Thymus (tissue), 14 donors: ENCODE results near the gene CRBN. TPM values are rescaled to one million over a fixed set of nuclear protein-coding genes. Genes with fewer than 3 reads are reported as not detected.
A peak's percentile ranks its signal among the peaks of the same experiment; 100 is the strongest.

Experiments
- DNase-seq, 9 donors: peaks; one replicate each; pipeline ENCODE4 v3.0.0-alpha.2; 2013; ENCODE audit warnings: low spot score in 9 of 9, low read depth in 6 of 9, missing footprints in 1 of 9
- H3K27ac ChIP-seq, 2 donors: one replicate each; pipeline ENCODE4 v1.5.1; 2013; ENCODE audit warnings: control low read depth in 1 of 2, low read depth in 1 of 2, low read length in 1 of 2, mild to moderate bottlenecking in 1 of 2, moderate library complexity in 1 of 2
- H3K27me3 ChIP-seq, 2 donors: one replicate each; pipeline ENCODE4 v1.5.1; 2013; ENCODE audit warnings: low read length in 1 of 2; ENCODE audit not compliant: control insufficient read depth in 2 of 2, insufficient read depth in 1 of 2
- H3K36me3 ChIP-seq, 2 donors: one replicate each; pipeline ENCODE4 v1.5.1; 2013; ENCODE audit warnings: low read length in 1 of 2, mild to moderate bottlenecking in 1 of 2, moderate library complexity in 1 of 2; ENCODE audit not compliant: control insufficient read depth in 2 of 2, insufficient read depth in 2 of 2
- H3K4me1 ChIP-seq, 2 donors: one replicate each; pipeline ENCODE4 v1.5.1; 2013; ENCODE audit warnings: low read length in 2 of 2; ENCODE audit not compliant: control insufficient read depth in 2 of 2, insufficient read depth in 2 of 2
- H3K4me3 ChIP-seq, 2 donors: one replicate each; pipeline ENCODE4 v1.5.1; 2013; ENCODE audit warnings: low read length in 2 of 2, control low read depth in 1 of 2, mild to moderate bottlenecking in 1 of 2
- H3K9me3 ChIP-seq, 2 donors: one replicate each; pipeline ENCODE4 v1.5.1; 2013; ENCODE audit warnings: low read length in 1 of 2, mild to moderate bottlenecking in 1 of 2; ENCODE audit not compliant: control insufficient read depth in 2 of 2, insufficient read depth in 1 of 2
- WGBS: extraction: QIAGEN DNeasy Blood & Tissue Kit; methylation state at CpG from one replicate; pipeline ENCODE4 v1.1.7; 2013; 5-methylcytosine and 5-hydroxymethylcytosine counted together
- long read RNA-seq, 10 donors: transcript quantifications; one replicate each; lab custom pipeline, GENCODE V29; 2026
- polyA plus RNA-seq: library from polyadenylated mRNA; stranded (reverse); fragments of 200-250 nt; gene quantifications from one replicate; pipeline ENCODE4 v1.2.3, GENCODE V29; 2013
- total RNA-seq: library from RNA; stranded (reverse); fragments of 120-200 nt; gene quantifications from one replicate; pipeline ENCODE4 v1.2.4, GENCODE V29; 2013
- donor health status: healthy.

CRBN gene
- total RNA-seq = 67.7 TPM
- 54.4 TPM for polyA plus RNA-seq
- long read RNA-seq, donor 1, partial matches to known transcripts = 0 of 2 reads
- long read RNA-seq, donor 1, other reads (novel, unspliced or antisense) = 0 of 2 reads
- long read RNA-seq, donor 2, transcript CRBN-201 (11 exons, 2,206 nt) = major isoform, 15 of 32 reads
- long read RNA-seq, donor 2, partial matches to known transcripts = 5 of 32 reads
- long read RNA-seq, donor 2, other reads (novel, unspliced or antisense) = 0 of 32 reads
- long read RNA-seq, donor 3, full-length matches to known transcripts = 50 of 50 reads
- long read RNA-seq, donor 3, partial matches to known transcripts = 0 of 50 reads
- long read RNA-seq, donor 3, other reads (novel, unspliced or antisense) = 0 of 50 reads
- long read RNA-seq, donor 4, full-length matches to known transcripts = 9 of 9 reads
- long read RNA-seq, donor 4, partial matches to known transcripts = 0 of 9 reads
- long read RNA-seq, donor 4, other reads (novel, unspliced or antisense) = 0 of 9 reads
- long read RNA-seq, donor 5, full-length matches to known transcripts = 35 of 88 reads
- long read RNA-seq, donor 5, partial matches to known transcripts = 33 of 88 reads
- long read RNA-seq, donor 5, other reads (novel, unspliced or antisense) = 20 of 88 reads
- long read RNA-seq, donor 6, full-length matches to known transcripts = 15 of 15 reads
- long read RNA-seq, donor 6, partial matches to known transcripts = 0 of 15 reads
- long read RNA-seq, donor 6, other reads (novel, unspliced or antisense) = 0 of 15 reads
- long read RNA-seq, donor 7, full-length matches to known transcripts = 26 of 26 reads
- long read RNA-seq, donor 7, partial matches to known transcripts = 0 of 26 reads
- long read RNA-seq, donor 7, other reads (novel, unspliced or antisense) = 0 of 26 reads
- long read RNA-seq, donor 8, transcript CRBN-201 (11 exons, 2,206 nt) = major isoform, 5 of 6 reads
- long read RNA-seq, donor 8, partial matches to known transcripts = 0 of 6 reads
- long read RNA-seq, donor 8, other reads (novel, unspliced or antisense) = 0 of 6 reads
- long read RNA-seq, donor 9, transcript CRBN-201 (11 exons, 2,206 nt) = major isoform, 10 of 13 reads
- long read RNA-seq, donor 9, partial matches to known transcripts = 0 of 13 reads
- long read RNA-seq, donor 9, other reads (novel, unspliced or antisense) = 0 of 13 reads
- long read RNA-seq, donor 10, partial matches to known transcripts = 0 of 10 reads
- long read RNA-seq, donor 10, other reads (novel, unspliced or antisense) = 0 of 10 reads

DNA sequence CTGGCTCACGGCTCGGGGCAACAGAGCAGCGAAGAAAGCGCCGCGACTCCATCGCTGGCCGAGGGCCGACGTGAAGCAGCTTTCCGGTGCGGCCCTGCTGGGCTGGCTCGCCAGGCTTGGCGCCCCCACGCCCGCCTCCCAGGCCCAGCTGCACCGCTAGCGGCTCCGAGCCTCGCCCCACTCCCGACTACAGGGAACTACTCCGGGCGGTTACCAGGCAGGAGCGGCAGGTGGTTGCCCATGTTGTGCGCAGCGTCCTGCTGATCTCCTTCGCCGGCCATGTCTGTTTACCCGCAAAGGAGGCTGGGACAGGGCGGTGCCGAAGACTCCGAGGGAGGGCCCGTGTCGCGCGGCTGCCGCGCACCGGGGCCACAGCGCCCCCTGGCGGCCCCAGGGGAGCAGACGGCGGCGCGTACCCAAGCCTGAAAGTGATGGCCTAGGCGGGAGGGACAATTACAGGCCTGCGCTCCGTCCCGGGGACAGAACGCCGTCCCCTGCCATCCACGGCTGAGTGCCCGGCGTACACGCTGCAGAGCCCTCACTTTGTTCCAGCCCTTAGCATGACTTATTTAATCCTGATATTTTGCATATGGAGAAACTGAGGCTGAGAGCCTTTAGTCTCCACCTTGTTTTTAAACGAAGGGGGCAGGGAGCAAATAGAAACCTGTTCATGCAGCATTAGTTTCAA lies at the start of gene CRBN:
TSS of gene CRBN (minus strand) at position 285 of the 688 bp plus-strand sequence. CDS start at position 281, 4 bp downstream.
- DNase-seq = peak; percentile 77 to 93 (median 88)
- WGBS = 1% methylated on average over 56 of the region's 56 CpGs
- Histone ChIP-seq H3K27me3 (no peaks in the 10 kb centered on the region), H3K36me3 (no peaks in the 10 kb centered on the region), H3K27ac (peak within 1 kb of the TSS; percentile 69 to 83), H3K9me3 (no peaks in the 10 kb centered on the region), H3K4me1 (peaks cover 4 to 13% of the 10 kb centered on the region in 2 donors), H3K4me3 (peak within 1 kb of the TSS; percentile 89 to 98)

DNA sequence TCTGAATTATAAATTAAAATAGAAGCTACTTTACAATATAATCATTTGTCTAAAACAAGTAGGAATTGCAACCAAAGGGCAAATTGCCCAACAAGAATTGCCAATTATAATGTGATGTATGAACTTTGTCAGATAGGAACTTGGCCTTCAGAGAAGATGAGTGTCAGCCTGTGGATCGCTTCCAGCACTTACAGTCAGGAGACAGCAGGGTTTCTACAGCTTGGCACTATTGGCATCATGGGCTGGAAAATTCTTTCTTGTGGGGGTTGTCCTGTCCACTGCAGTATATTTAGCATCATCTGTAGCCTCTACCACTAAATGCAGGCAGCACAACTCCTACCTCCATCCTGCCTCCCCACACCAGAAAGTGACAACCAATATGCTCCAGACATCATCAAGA lies 48.1 kb upstream of the CRBN start:
- DNase-seq = no peak
- Histone ChIP-seq H3K27ac (no peak overlapping the region), H3K4me1 (no peaks in the 10 kb centered on the region), H3K36me3 (no peaks in the 10 kb centered on the region), H3K4me3 (no peak overlapping the region), H3K9me3 (no peaks in the 10 kb centered on the region), H3K27me3 (no peaks in the 10 kb centered on the region)
- 42% methylated on average over 1 of the region's 1 CpG for WGBS

DNA sequence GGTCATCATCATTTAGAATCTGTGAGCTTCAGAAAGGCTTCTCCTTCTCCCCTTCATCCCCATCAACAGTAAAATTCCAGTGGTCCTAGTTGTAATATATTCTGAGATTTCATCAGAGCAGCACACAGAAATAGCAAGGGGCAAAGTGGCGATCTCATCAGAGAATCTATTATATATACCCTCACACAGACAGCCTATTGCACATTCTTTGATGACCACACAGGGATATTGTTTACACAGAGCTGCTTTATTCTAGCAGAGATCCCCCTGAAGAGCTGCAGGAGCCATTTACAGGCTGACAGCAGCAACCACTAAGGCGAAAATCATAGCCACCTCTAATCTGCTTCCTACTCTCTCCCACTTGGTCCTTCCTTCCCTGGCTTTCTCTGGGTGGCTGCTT lies 42.0 kb upstream of the CRBN start:
- WGBS = 95% methylated on average over 2 of the region's 2 CpGs
- Histone ChIP-seq H3K36me3 (no peaks in the 10 kb centered on the region), H3K27ac (no peak overlapping the region), H3K9me3 (no peaks in the 10 kb centered on the region), H3K4me3 (no peak overlapping the region), H3K27me3 (no peaks in the 10 kb centered on the region), H3K4me1 (no peaks in the 10 kb centered on the region)
- DNase-seq = no peak

DNA sequence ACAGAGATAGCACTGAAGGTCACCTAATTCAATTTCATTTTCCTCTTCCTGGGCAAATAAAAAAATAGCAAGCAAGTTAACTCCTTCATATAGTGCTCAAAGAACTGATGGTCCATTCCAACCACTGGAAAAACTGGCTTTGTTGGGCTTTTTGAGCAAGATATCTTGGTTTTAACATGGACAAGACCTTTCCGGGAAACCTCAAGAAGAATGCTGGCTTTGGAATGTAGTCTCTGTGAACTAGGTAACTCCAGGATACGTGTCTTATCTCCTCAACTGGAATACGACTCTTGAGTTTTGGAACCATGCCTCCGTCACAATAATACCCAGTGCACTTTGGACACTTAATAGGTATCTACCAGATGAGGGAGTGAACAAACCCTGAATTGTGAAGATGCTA lies 36.9 kb upstream of the CRBN start:
- Histone ChIP-seq H3K27ac (no peak overlapping the region), H3K4me3 (no peak overlapping the region), H3K27me3 (no peaks in the 10 kb centered on the region), H3K9me3 (no peaks in the 10 kb centered on the region), H3K4me1 (no peaks in the 10 kb centered on the region), H3K36me3 (no peaks in the 10 kb centered on the region)
- no peak for DNase-seq
- WGBS = 97% methylated on average over 4 of the region's 4 CpGs

DNA sequence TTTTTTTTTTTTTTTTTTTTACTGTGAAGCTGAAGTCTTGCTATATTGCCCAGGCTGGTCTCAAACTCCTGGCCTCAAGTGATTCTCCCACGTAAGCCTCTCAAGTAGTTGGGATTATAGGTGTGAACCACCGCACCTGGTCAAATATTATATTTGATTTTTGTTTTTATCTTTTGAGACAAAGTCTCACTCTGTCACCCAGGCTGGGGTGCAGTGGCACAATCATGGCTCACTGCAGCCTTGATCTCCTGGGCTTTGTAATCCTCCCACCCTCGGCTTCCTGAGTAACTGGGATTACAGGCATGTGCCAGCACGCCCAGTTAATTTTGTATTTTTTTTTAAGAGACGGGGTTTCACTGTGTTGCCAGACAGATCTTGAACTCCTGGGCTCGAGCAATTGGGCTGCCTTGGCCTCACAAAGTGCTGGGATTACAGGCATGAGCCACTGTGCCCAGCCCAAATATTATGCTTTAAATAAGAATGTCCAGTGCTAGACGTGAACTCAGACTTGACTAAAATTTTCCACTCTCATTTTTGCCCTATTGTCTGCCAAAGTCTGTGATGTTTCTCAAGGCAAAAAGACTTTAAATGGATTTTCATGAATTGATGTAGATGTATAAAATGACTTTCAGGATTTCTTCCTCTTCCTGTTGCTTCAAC lies 33.4 kb upstream of the CRBN start:
- no peak overlapping the region for H3K27ac ChIP-seq
- no peaks in the 10 kb centered on the region for H3K9me3 ChIP-seq
- H3K4me1 ChIP-seq = no peaks in the 10 kb centered on the region
- no peak overlapping the region for H3K4me3 ChIP-seq
- no peak for DNase-seq
- no peaks in the 10 kb centered on the region for H3K27me3 ChIP-seq
- H3K36me3 ChIP-seq = no peaks in the 10 kb centered on the region
- 93% methylated on average over 7 of the region's 7 CpGs for WGBS

DNA sequence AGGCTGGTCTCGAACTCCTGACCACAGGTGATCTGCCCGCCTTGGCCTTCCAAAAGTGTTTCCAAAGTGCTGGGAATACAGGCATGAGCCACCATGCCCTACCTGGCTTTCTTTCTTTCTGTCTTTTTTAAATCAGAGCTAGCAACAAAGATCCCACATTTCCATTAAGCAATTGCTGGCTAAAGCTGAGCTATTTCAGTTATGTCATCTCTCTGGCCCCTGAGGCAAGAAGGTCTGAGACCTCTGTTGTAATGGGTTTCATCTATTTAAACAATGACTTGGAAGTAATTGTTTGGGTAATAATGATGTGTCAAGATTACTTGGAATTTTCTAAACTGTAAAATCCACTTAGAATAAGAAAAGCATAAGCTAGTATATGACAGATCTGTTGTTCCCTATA lies 30.2 kb upstream of the CRBN start:
- Histone ChIP-seq H3K27ac (no peak overlapping the region), H3K36me3 (no peaks in the 10 kb centered on the region), H3K4me1 (no peaks in the 10 kb centered on the region), H3K4me3 (no peak overlapping the region), H3K9me3 (no peaks in the 10 kb centered on the region), H3K27me3 (no peaks in the 10 kb centered on the region)
- DNase-seq = no peak
- WGBS = 98% methylated on average over 2 of the region's 2 CpGs

DNA sequence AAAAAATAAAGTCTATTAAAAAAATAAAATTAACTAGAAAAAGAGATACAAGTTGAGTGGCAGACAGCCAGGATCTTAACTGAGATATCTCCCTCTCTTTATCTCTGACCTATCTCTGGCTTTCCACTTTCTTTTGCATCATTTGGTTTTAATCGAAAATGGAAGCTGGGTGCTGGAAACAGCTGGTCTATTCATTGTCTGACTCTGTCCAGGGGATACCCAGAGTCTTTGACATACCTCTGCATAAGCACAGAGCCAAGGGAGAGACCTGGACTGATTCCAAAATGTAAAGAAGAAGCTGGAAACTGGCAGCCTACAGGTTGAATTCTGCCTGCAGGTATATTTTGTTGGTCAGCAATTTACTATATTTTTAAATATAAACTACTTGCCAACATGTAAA lies 29.6 kb upstream of the CRBN start:
- no peaks in the 10 kb centered on the region for H3K27me3 ChIP-seq
- no peaks in the 10 kb centered on the region for H3K4me1 ChIP-seq
- no peaks in the 10 kb centered on the region for H3K9me3 ChIP-seq
- no peaks in the 10 kb centered on the region for H3K36me3 ChIP-seq
- 93% methylated on average over 1 of the region's 1 CpG for WGBS
- no peak overlapping the region for H3K27ac ChIP-seq
- no peak for DNase-seq
- H3K4me3 ChIP-seq = no peak overlapping the region

DNA sequence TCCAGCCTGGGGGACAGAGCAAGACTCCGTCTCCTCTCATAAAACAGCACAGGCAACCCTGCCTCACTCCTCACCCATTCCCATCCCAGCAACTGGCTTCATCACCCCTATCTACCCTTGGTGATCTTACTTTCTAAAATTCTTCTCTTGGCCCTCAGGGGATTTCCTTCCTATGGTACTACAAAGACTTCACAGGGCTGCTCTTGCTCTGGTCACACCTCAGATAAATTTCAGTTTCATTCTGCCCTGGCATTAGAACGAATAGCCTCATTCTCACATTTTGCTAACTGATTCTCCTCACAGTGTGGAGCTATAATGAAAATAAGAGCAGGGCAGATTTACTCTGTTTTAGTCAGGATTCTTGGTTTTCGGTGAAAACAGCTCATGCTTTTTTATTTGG lies 22.1 kb upstream of the CRBN start:
- H3K36me3 ChIP-seq = no peaks in the 10 kb centered on the region
- DNase-seq = no peak
- WGBS = 84% methylated on average over 3 of the region's 3 CpGs

More for the DNA sequence above, 22.1 kb upstream of the CRBN start:
- no peaks in the 10 kb centered on the region for H3K27me3 ChIP-seq
- no peaks in the 10 kb centered on the region for H3K4me1 ChIP-seq
- H3K4me3 ChIP-seq = no peak overlapping the region
- H3K27ac ChIP-seq = no peak overlapping the region
- H3K9me3 ChIP-seq = no peaks in the 10 kb centered on the region
